A673 (cell line): ENCODE results near the gene CAPS2.

Experiments used
- EZH2 ChIP-seq: fragments of 200-600 bp; sonication (generic); IDR thresholded peaks from 2 replicates; pipeline ENCODE4 v1.6.1; 2017; ENCODE audit warnings: borderline replicate concordance, low read depth, mild to moderate bottlenecking, mixed read lengths, antibody characterized with exemption, low read length; ENCODE audit not compliant: poor library complexity, severe bottlenecking
- TF ChIP-seq, protein P1 (sequence below): fragments of 300-800, 200-600 bp; sonication (generic); conservative IDR thresholded peaks from 2 replicates; pipeline ENCODE4 v1.5.1; 2017; ENCODE audit warnings: low read depth, mild to moderate bottlenecking, antibody characterized with exemption, low read length, moderate library complexity, mixed read lengths

DNA sequence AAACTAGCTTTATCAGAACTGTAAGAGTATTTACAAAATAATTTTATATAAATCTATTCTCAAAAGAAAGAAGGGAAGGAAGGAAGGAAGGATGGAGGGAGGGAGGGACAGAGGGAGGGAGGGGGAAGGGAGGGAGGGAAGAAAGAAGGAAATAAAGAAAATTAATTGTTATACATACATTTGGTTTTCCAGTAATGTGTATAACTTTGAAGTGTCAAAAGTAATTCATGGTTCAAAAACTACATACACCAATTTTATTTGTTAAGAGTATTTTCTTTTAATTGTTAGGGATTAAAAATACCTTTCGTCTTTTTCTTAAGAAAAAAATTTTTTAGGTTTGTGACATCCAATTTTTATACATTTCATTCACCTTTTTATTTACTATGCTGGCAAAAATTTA lies 103.0 kb downstream of the CAPS2 start:
- TF ChIP-seq, protein P1, sequence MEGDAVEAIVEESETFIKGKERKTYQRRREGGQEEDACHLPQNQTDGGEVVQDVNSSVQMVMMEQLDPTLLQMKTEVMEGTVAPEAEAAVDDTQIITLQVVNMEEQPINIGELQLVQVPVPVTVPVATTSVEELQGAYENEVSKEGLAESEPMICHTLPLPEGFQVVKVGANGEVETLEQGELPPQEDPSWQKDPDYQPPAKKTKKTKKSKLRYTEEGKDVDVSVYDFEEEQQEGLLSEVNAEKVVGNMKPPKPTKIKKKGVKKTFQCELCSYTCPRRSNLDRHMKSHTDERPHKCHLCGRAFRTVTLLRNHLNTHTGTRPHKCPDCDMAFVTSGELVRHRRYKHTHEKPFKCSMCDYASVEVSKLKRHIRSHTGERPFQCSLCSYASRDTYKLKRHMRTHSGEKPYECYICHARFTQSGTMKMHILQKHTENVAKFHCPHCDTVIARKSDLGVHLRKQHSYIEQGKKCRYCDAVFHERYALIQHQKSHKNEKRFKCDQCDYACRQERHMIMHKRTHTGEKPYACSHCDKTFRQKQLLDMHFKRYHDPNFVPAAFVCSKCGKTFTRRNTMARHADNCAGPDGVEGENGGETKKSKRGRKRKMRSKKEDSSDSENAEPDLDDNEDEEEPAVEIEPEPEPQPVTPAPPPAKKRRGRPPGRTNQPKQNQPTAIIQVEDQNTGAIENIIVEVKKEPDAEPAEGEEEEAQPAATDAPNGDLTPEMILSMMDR: no peak
- no peak for TF ChIP-seq EZH2
